ENCODE measurements around the gene SPTBN5.

DNA sequence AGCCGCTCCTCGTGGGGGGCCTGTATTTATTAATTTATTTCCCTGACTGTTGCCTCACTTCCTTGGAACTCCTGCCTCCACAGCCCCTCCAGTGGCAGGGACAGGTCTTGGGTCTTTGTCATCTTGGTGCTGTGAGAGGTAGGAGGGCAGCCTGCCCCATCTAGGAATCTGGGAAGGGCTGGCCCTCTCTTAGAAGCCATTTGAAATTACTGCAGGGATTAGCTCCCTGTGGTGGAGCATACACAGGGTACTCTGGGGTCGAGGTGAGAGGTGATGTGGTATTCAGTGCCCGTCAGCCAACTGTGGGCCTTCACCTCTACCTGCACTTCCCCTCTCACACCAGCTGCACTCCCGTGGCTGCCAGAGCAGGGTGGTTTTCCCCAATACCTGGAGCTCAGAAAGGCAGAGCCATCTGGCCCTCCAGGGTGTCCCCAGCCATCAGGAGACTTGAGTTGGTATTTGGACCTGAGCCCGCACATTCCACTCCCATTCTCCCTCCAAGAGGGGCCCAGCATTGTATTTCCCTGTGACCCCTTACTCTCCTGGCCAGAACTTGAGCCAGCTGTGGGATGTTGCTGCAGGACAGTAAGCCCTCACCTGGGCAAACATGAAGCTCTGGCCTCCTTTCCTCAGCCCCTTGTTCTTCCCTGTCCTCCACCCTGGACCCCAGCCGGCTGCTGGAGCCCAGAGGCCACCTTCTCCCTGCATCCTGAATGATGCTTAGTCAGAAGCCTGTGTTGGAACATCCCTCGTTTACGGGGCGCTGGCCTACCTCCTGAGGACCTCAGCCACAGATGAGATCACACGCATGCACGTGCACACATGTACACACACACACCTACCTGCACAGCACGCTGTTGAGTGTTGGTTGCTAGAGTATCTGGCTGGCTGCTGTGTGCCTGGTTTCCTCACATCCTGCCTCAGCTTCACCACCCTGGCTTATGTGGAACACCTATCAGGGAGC, 68.0 kb downstream of the SPTBN5 start:
- no peak for TF ChIP-seq GATA1 (IDR thresholded peaks at IDR 0.05; ENCODE audit: low read depth, low read length)
- TF ChIP-seq POLR2A (IDR thresholded peaks at IDR 0.05; ENCODE audit: low read length): no peak

All from erythroblast (primary cell).